ENCODE results near the gene MEF2C. TPM values are rescaled to one million over a fixed set of nuclear protein-coding genes. Genes with fewer than 3 reads are reported as not detected.

Gene MEF2C
- total RNA-seq, 2 experiments from 2014 or later: 0.13 to 0.53 TPM

DNA sequence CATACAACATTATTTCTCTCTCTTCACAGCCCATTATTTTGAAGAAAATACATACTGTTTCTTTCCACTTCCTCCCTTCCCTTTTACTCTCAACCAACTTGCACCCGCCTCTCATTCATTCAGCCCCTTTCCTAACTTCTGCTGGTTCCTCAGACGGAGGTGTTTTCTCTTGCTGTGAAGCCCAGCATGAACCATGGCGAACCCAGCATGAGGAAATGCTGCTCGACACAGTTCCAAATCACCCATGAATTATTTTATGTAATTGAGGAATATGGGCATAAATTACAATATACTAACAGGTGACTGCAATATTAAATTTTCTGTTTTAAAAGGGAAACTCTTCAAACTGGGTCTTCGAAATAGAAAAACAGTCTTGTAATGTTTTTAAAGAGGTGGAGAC lies 124.8 kb downstream of the MEF2C start:
- H3K27ac Mint-ChIP-seq: no peak overlapping the region
- H3K9me3 Mint-ChIP-seq (ENCODE audit: insufficient read depth): no peaks in the 10 kb centered on the region
- ChIA-PET CTCF (no interaction called here), POLR2A (no interaction called here)
- DNase-seq (no peak), ATAC-seq (no peak)
- H3K27me3 Mint-ChIP-seq (ENCODE audit: low read depth): peaks cover 6% of the 10 kb centered on the region
- peaks cover 8% of the 10 kb centered on the region for H3K4me1 Mint-ChIP-seq (ENCODE audit: low read depth)
- H3K36me3 Mint-ChIP-seq (ENCODE audit: low read depth): no peaks in the 10 kb centered on the region
- H3K4me3 Mint-ChIP-seq: no peak overlapping the region

DNA sequence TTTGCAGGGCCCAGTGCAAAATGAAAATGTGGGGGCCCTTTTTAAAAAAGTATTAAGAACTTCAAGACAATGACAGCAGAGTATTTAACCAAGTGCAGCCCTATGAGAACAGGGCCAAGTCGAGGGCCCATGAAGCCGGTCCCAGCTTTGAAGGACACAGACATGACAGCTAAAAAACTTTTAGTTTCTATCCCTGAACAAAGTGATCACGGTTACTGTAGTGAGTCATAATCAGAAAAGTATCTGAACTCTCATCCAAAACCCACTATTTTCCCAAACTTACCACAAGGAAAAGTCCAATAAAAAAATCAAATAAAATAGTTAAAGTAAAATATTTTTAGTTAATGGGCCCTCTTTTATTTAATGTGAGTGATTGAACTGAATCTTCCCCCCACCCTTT lies 126.0 kb downstream of the MEF2C start:
- POLR2A ChIA-PET: no interaction called here
- H3K27me3 Mint-ChIP-seq (ENCODE audit: low read depth): peaks cover 6% of the 10 kb centered on the region

DNA sequence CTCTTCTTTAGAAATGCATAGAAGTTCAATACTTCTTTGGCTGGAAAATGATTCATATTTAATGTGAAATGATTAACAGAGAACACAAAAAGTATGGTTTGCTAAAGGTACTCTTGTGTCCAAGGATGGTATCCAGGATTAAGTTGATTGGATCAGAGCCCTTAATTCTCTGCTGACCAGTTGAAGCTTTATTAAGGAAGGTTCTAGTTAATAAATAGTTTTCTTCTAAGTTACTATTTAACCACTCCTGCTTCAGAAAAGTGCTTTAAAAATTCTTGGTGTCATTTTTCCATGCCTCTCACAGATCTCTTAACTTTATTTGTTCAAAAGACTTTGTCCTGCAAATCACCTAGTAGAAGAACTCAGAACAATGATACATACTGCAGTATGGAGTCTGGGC lies 134.3 kb downstream of the MEF2C start:
- no peak for DNase-seq
- H3K27me3 Mint-ChIP-seq (ENCODE audit: low read depth): peaks cover 4% of the 10 kb centered on the region
- H3K9me3 Mint-ChIP-seq (ENCODE audit: insufficient read depth): no peaks in the 10 kb centered on the region
- ChIA-PET POLR2A (no interaction called here), CTCF (interaction anchor here (0.6 to 1.1 kb wide), 2 partner anchors 407 to 658 kb away, joined by 3 read pairs; no protein-coding TSS in a partner anchor)
- ATAC-seq: no peak
- H3K27ac Mint-ChIP-seq: no peak overlapping the region
- H3K36me3 Mint-ChIP-seq (ENCODE audit: low read depth): no peaks in the 10 kb centered on the region
- H3K4me3 Mint-ChIP-seq: no peak overlapping the region
- H3K4me1 Mint-ChIP-seq (ENCODE audit: low read depth): peaks cover 5% of the 10 kb centered on the region

More for the DNA sequence above, 126.0 kb downstream of the MEF2C start:
- Mint-ChIP-seq H3K27ac (no peak overlapping the region), H3K9me3 (ENCODE audit: insufficient read depth) (no peaks in the 10 kb centered on the region), H3K36me3 (ENCODE audit: low read depth) (no peaks in the 10 kb centered on the region), H3K4me1 (ENCODE audit: low read depth) (peaks cover 8% of the 10 kb centered on the region), H3K4me3 (no peak overlapping the region)
- DNase-seq: no peak
- ATAC-seq: no peak
- CTCF ChIA-PET: no interaction called here

DNA sequence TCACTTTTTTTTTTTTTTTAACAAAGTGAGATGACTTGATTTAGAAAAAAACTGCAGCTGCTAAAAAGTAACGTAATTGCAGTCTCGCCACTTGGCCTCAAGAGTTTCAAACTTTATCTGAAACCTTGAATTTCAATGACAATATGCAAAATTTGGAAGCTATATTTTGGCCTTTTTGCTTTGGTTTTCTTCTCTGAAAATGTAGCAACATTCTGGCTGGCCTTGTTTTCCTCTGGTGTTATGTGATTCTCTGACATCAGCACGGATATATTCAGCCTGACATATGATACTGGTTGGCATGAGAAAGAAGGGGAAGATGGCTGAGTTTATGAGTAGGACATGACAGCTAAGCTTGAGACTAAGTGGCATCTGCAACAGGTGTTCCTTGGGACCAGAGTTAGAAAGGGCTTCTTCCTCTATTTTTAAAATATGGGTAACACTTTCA lies 136.5 kb downstream of the MEF2C start:
- DNase-seq (no peak), ATAC-seq (no peak)
- CTCF ChIA-PET: interaction anchor here (2.6 kb wide), 1 partner anchor 18 kb away, joined by 9 read pairs; no protein-coding TSS in a partner anchor
- peaks cover 2% of the 10 kb centered on the region for H3K4me1 Mint-ChIP-seq (ENCODE audit: low read depth)
- peaks cover 10% of the 10 kb centered on the region for H3K27me3 Mint-ChIP-seq (ENCODE audit: low read depth)
- no peaks in the 10 kb centered on the region for H3K36me3 Mint-ChIP-seq (ENCODE audit: low read depth)
- no peaks in the 10 kb centered on the region for H3K9me3 Mint-ChIP-seq (ENCODE audit: insufficient read depth)
- no peak overlapping the region for H3K4me3 Mint-ChIP-seq
- H3K27ac Mint-ChIP-seq: no peak overlapping the region
- POLR2A ChIA-PET: no interaction called here

DNA sequence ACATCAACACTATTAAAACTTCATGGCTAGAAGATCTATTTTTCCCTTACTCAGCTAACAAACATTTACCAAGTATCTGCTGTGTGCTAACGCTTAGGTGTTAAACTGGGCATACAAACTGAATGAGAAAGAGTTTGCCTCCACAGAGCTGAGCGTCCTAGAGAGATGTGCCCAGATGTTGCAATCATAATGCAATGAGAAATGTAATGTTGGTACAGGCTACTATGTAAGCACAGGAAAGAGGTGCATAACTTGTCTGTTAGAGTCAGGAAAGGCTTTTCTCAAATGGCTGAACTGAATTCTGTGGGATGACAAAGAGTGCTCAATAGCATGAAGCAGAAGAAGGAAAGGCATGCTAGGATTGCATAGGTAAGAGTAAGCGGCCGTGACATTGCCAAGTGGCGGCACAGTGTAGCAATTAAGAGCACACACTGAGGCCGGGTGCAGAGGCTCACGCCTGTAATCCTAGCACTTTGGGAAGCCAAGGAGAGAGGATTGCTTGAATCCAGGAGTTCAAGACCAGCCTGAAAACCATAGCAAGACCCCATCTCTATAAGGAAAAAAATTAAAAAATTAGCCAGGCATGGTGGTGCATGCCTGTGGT lies 137.8 kb downstream of the MEF2C start:
- Mint-ChIP-seq H3K27ac (no peak overlapping the region), H3K4me1 (ENCODE audit: low read depth) (no peaks in the 10 kb centered on the region), H3K4me3 (no peak overlapping the region), H3K27me3 (ENCODE audit: low read depth) (peaks cover 8% of the 10 kb centered on the region), H3K36me3 (ENCODE audit: low read depth) (no peaks in the 10 kb centered on the region), H3K9me3 (ENCODE audit: insufficient read depth) (no peaks in the 10 kb centered on the region)
- DNase-seq (no peak), ATAC-seq (no peak)
- ChIA-PET POLR2A (no interaction called here), CTCF (interaction anchor here (2.6 kb wide), 1 partner anchor 17 kb away, joined by 9 read pairs; no protein-coding TSS in a partner anchor)

DNA sequence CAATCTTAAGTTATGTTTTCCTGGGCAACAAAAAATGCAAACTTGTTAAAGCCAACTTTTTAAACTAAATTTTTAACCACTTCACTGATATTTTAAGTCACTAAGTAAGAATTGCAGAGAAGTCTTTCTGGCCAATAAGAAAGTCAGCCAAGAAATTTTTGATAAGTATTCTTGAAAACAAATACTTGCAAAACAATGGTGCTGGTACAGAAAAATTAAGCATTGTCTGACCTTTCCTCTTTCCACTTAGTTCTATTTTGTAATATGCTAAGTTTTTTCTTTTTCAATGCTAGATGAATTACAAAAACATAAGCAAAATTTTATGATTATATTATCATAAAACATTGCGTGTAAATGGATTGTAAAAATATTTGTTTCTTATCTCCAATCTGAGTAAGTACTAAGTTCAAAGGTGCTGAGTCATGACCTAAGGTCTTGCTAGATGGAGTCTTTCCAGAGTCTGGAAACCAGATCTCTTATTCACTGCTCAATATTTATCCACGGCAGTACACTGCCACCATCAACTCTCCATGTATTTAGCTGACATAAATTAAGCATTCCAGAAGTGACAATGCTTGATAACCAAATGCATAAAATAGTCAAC lies 139.7 kb downstream of the MEF2C start:
- Mint-ChIP-seq H3K9me3 (ENCODE audit: insufficient read depth) (no peaks in the 10 kb centered on the region), H3K27ac (no peak overlapping the region), H3K27me3 (ENCODE audit: low read depth) (peaks cover 11% of the 10 kb centered on the region), H3K36me3 (ENCODE audit: low read depth) (no peaks in the 10 kb centered on the region), H3K4me3 (no peak overlapping the region), H3K4me1 (ENCODE audit: low read depth) (no peaks in the 10 kb centered on the region)
- POLR2A ChIA-PET: no interaction called here
- ATAC-seq: no peak
- CTCF ChIA-PET: interaction anchor here (0.7 to 1.0 kb wide), 2 partner anchors 13 to 16 kb away, joined by 3 to 5 read pairs; no protein-coding TSS in a partner anchor
- no peak for DNase-seq

DNA sequence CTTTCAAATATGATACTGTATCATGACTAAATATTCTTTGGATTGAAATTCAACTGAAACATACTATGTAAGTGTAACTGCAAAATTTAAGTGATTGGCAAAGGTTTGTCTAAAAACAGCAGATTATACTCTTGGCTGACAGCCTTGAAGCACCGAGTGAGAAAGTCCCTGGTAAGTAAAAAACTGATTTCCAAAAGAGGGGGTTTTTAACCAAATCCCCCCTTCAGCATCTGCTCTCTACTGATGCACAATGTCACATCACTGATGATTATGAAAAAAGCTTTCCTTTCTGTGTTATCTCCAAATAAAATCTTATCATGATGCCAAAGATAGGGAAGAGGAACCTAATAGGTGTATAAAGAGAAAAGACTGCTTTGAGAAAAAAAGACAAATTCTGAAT lies 141.0 kb downstream of the MEF2C start:
- H3K27ac Mint-ChIP-seq: no peak overlapping the region
- ATAC-seq: no peak
- CTCF ChIA-PET: no interaction called here

DNA sequence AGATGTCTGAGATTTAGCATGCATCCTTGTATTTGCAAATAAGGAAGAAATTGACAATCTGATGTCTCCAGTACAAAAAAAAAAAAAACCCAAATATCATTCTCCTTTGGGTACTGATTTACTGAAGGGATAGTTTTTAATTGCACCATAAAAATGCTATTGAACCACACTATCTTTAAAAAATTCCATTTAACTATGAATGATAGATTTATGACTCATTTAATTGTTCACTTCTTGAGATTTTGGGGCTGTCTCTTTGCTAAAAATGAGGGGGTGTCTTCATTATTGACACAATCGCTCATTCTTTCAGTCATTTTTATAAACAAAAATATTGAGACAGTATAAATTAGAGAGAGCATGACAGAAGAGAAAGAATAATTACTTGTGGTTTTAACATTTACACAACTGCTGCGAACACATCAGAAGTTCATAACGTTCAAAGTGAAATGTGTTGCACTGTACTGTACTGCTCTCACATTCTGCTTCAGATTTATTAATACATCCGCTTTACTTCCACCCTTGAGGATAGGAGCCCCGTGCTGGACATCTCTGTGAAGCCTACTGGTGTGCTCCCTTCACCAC lies 142.3 kb downstream of the MEF2C start:
- POLR2A ChIA-PET: no interaction called here
- Mint-ChIP-seq H3K27me3 (ENCODE audit: low read depth) (peaks cover 15% of the 10 kb centered on the region), H3K4me3 (no peak overlapping the region), H3K36me3 (ENCODE audit: low read depth) (no peaks in the 10 kb centered on the region), H3K4me1 (ENCODE audit: low read depth) (no peaks in the 10 kb centered on the region), H3K9me3 (ENCODE audit: insufficient read depth) (no peaks in the 10 kb centered on the region), H3K27ac (no peak overlapping the region)
- DNase-seq (no peak), ATAC-seq (no peak)
- CTCF ChIA-PET: interaction anchor here (4.8 kb wide), 1 partner anchor 12 kb away, joined by 28 read pairs; no protein-coding TSS in a partner anchor

More for the DNA sequence above, 141.0 kb downstream of the MEF2C start:
- POLR2A ChIA-PET: no interaction called here
- Mint-ChIP-seq H3K9me3 (ENCODE audit: insufficient read depth) (no peaks in the 10 kb centered on the region), H3K4me1 (ENCODE audit: low read depth) (no peaks in the 10 kb centered on the region), H3K4me3 (no peak overlapping the region), H3K36me3 (ENCODE audit: low read depth) (no peaks in the 10 kb centered on the region), H3K27me3 (ENCODE audit: low read depth) (peaks cover 15% of the 10 kb centered on the region)
- DNase-seq: no peak

DNA sequence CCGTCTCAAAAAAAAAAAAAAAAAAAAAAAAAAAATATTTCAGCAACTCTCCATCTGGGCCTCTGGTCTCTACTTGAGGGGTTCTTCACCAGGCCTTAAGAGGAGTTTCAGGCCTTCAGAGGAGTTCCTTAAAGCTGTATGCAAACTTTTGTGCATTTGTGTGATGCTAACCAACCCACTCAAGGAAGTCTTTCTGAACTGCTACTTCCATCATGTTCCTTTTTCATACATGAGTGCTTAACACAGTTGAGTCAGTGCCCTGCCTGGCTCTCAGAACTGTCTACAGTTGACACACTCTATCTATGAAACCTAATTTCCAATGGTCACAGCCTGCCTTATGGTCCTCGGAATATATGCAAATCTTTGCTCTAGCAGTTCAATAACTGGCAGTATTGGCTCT lies 146.5 kb downstream of the MEF2C start:
- H3K27ac Mint-ChIP-seq: no peak overlapping the region
- H3K36me3 Mint-ChIP-seq (ENCODE audit: low read depth): no peaks in the 10 kb centered on the region
- ChIA-PET CTCF (no interaction called here), POLR2A (no interaction called here)
- no peak overlapping the region for H3K4me3 Mint-ChIP-seq
- H3K9me3 Mint-ChIP-seq (ENCODE audit: insufficient read depth): no peaks in the 10 kb centered on the region
- peaks cover 5% of the 10 kb centered on the region for H3K4me1 Mint-ChIP-seq (ENCODE audit: low read depth)
- DNase-seq (no peak), ATAC-seq (no peak)
- peaks cover 7% of the 10 kb centered on the region for H3K27me3 Mint-ChIP-seq (ENCODE audit: low read depth)

DNA sequence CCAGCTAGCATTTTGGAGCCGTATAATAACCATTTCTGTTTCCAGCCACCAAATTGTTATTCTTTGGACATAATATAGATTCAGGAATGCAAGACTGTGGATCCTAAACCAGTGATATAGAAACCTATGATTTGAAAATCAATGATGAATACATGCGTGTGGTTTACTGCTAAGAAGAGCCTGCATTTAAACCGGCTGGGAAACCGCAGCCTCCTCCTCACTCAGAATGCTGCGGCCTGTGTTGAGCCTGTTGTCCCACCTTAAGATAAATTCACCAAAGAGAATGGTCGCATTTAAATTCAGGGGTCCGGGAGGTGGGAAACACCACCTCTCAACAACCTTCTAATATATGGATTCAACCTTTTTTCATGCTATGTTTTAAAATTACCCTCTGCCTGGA lies 148.0 kb downstream of the MEF2C start:
- ATAC-seq: no peak
- H3K36me3 Mint-ChIP-seq (ENCODE audit: low read depth): no peaks in the 10 kb centered on the region
- DNase-seq: no peak
- no peak overlapping the region for H3K27ac Mint-ChIP-seq
- H3K9me3 Mint-ChIP-seq (ENCODE audit: insufficient read depth): no peaks in the 10 kb centered on the region
- POLR2A ChIA-PET: no interaction called here
- H3K4me1 Mint-ChIP-seq (ENCODE audit: low read depth): peaks cover 5% of the 10 kb centered on the region
- no peak overlapping the region for H3K4me3 Mint-ChIP-seq
- CTCF ChIA-PET: interaction anchor here (1.1 kb wide), 1 partner anchor 10 kb away, joined by 4 read pairs; no protein-coding TSS in a partner anchor
- peaks cover 5% of the 10 kb centered on the region for H3K27me3 Mint-ChIP-seq (ENCODE audit: low read depth)

DNA sequence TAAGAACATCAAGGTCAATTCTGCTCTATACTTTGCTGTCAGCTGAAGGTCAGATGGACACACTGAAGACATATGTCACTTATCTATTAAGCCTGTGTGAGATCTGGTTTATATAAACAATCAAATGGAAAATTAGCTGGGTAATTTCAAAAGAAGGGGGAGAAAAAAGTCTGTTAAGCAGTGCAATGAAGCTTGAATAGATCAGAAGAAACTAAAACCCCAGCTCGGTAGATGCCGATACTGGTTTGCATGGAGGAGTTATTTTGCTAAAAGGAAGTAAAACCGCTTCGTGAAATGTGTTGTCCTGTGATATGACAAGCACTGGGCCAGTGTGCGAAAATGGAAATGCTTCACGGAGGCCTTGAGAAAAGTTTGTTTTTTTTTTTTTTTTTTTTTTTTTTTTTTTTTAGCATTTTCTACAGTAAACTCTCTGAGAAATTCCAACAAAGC lies 148.8 kb downstream of the MEF2C start:
- DNase-seq: no peak
- Mint-ChIP-seq H3K4me3 (no peak overlapping the region), H3K27me3 (ENCODE audit: low read depth) (peaks cover 5% of the 10 kb centered on the region), H3K36me3 (ENCODE audit: low read depth) (no peaks in the 10 kb centered on the region), H3K9me3 (ENCODE audit: insufficient read depth) (no peaks in the 10 kb centered on the region), H3K27ac (no peak overlapping the region), H3K4me1 (ENCODE audit: low read depth) (peaks cover 5% of the 10 kb centered on the region)
- ChIA-PET POLR2A (no interaction called here), CTCF (interaction anchor here (1.1 kb wide), 1 partner anchor 9 kb away, joined by 4 read pairs; no protein-coding TSS in a partner anchor)
- no peak for ATAC-seq

DNA sequence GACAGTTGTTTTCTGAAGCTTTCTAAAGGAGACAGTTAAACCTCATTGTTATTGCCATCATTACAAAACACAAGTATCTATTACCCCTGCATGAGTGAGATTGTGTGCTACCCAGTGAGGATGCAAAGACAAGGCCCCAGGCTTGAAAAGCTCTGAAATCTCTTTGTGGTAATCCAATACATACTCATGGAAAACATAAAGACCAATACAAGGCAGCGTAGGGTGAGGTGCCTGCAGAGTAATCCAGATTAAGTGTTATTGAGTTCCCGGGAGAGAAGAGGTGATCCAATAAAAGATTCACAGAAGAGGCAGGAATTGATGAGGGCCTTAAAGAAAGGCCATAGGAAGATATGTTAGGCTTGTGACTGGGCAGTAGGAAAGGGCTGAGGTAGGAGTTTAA lies 150.1 kb downstream of the MEF2C start:
- H3K4me3 Mint-ChIP-seq: no peak overlapping the region
- no peak overlapping the region for H3K27ac Mint-ChIP-seq
- peaks cover 5% of the 10 kb centered on the region for H3K4me1 Mint-ChIP-seq (ENCODE audit: low read depth)
- POLR2A ChIA-PET: no interaction called here
- no peak for DNase-seq
- no peaks in the 10 kb centered on the region for H3K9me3 Mint-ChIP-seq (ENCODE audit: insufficient read depth)
- CTCF ChIA-PET: interaction anchor here (0.6 kb wide), 1 partner anchor 1536 kb away, joined by 3 read pairs; no protein-coding TSS in a partner anchor
- no peaks in the 10 kb centered on the region for H3K36me3 Mint-ChIP-seq (ENCODE audit: low read depth)
- peaks cover 2% of the 10 kb centered on the region for H3K27me3 Mint-ChIP-seq (ENCODE audit: low read depth)
- ATAC-seq: no peak

All from activated CD8-positive, alpha-beta T cell treated with anti-CD3 and anti-CD28 coated beads, Interleukin-2, amount 10 ng/mL, durations not matched to agents 7 days and 5 days (primary cell).